Measurements from ENCODE around the gene TSKU. TPM values are rescaled to one million over a fixed set of nuclear protein-coding genes. Genes with fewer than 3 reads are reported as not detected.

TSKU gene
- total RNA-seq, 2 donors from 2014 or later: 39.6 to 41.3 TPM

DNA sequence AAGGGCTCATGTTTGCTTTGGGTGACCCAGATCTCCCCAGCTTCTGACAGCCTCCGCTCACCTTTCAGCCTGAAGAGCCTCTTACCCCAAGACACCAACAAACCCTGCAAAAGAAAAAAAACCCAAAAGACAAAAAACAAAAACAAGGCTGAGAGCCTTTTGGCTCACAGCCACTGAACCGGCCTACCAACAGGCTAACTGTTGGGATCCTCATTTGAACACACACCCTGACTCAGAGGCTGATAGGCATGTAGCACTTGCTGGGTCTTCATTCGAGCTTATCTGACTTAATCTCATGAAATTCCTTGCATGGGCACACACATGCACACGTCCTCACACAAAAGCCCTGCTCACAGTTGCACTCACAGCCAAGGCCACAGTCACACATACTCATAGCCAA is 22.9 kb upstream of the TSKU start:
- H3K9me3 ChIP-seq: no peaks in the 10 kb centered on the region

GRCh38 chr11:76761718-76762355 is 21.3 kb upstream of the TSKU start:
- H3K4me1 ChIP-seq: no peaks in the 10 kb centered on the region
- no peak for DNase-seq
- no peaks in the 10 kb centered on the region for H3K27me3 ChIP-seq
- no peak overlapping the region for H3K4me3 ChIP-seq
- intact Hi-C loops (cut with DNase I): no loop called here
- no peaks in the 10 kb centered on the region for H3K9me3 ChIP-seq
- no peak overlapping the region for H3K27ac ChIP-seq
- no peaks in the 10 kb centered on the region for H3K36me3 ChIP-seq
- no peak overlapping the region for H3K9ac ChIP-seq (ENCODE audit: low read depth in 2 of 2, low read length in 2 of 2)
- no peak for TF ChIP-seq CTCF (IDR thresholded peaks at IDR 0.05)

More for the DNA sequence above, 22.9 kb upstream of the TSKU start:
- H3K4me1 ChIP-seq: peaks cover 4% of the 10 kb centered on the region
- TF ChIP-seq CTCF (IDR thresholded peaks at IDR 0.05): no peak
- H3K9ac ChIP-seq (ENCODE audit: low read depth in 2 of 2, low read length in 2 of 2): no peak overlapping the region
- intact Hi-C loops (cut with DNase I): no loop called here
- H3K36me3 ChIP-seq: no peaks in the 10 kb centered on the region
- DNase-seq: no peak
- H3K4me3 ChIP-seq: no peak overlapping the region
- no peak overlapping the region for H3K27ac ChIP-seq
- no peaks in the 10 kb centered on the region for H3K27me3 ChIP-seq

- Histone ChIP-seq H3K27ac (no peak overlapping the region), H3K9ac (ENCODE audit: low read depth in 2 of 2, low read length in 2 of 2) (no peak overlapping the region), H3K4me1 (no peaks in the 10 kb centered on the region), H3K36me3 (no peaks in the 10 kb centered on the region), H3K4me3 (no peak overlapping the region), H3K9me3 (no peaks in the 10 kb centered on the region), H3K27me3 (no peaks in the 10 kb centered on the region)
- TF ChIP-seq CTCF (IDR thresholded peaks at IDR 0.05): no peak
- DNase-seq: no peak
- intact Hi-C loops (cut with DNase I): no loop called here
These were observed 20.8 kb upstream of the TSKU start for GRCh38 chr11:76762356-76762752.

DNA sequence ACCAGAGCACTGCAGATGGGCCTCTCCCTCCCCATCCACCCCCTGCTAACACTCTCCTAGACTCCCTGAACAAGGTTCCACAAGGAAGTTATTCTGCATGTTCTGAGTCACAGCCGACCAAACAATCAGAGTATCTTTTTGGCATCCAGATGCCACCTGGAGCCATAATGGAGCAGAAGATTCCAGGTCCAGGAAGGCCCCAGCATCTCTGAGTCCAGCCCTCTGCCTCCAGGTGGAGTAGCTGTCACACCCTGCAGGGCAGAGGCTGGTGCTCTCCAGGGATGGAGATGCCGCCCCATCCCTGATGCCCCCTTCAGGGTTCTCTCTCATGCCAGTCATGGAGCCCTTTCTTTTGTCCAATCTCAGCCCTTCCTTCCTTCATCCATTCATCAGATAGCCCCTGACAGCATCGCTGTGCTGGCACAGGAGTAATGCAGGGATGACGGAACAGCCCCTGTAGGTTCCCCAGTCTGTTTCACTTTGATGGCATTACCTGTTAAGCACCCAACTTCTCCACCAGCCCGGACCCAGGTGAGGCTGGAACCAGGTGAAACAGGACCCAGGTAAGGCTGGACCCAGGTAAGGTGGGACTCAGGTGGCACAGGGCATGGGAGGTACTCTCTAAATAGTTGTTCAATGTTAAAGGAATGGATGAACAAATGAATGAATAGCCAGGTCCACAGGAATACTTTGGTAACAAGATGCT is 20.1 kb upstream of the TSKU start:
- Histone ChIP-seq H3K4me1 (peaks cover 6% of the 10 kb centered on the region), H3K9me3 (no peaks in the 10 kb centered on the region), H3K27me3 (no peaks in the 10 kb centered on the region), H3K27ac (no peak overlapping the region), H3K9ac (ENCODE audit: low read depth in 2 of 2, low read length in 2 of 2) (no peak overlapping the region), H3K4me3 (no peak overlapping the region), H3K36me3 (no peaks in the 10 kb centered on the region)
- DNase-seq: no peak
- no peak for TF ChIP-seq CTCF (IDR thresholded peaks at IDR 0.05)
- intact Hi-C loops (cut with DNase I): no loop called here

DNA sequence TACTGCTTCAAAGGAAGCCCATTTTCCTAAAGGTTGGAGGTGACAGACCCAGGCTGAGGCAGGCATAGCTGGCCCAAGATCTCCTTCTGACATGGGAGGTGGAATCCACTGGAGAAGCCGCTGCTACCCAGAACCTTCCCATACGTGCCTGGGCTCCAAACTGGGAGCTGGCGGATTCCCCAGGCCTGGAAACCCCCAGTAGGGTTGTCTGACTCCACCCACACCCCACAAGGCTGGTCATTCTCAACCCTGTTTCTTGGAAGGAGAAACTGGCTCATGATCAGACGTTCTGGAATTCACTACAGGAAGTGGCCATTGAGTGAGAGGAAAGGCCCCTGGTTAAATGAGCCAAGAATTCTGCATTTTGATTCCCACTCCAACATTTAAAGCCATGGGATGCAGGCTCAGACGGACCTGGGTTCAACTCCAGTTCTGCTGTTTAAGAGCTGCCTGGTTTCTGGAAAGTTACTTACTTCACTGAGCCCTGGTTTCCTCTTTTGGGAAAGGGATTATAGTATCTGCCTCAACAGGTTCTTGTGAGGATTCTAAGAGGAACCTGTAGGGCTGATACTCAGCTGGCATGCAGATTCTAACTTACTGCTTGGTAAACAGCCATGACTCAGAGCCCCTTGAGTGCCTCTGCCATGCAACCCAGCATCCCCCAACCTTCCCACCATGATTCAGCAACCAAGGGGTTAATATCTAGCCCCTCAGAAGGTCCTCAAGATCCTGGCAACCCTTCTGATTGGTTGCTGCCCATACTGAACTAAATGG is 19.4 kb upstream of the TSKU start:
- Histone ChIP-seq H3K4me1 (peaks cover 13% of the 10 kb centered on the region), H3K27ac (no peak overlapping the region), H3K9ac (ENCODE audit: low read depth in 2 of 2, low read length in 2 of 2) (no peak overlapping the region), H3K36me3 (no peaks in the 10 kb centered on the region), H3K27me3 (no peaks in the 10 kb centered on the region), H3K9me3 (no peaks in the 10 kb centered on the region), H3K4me3 (no peak overlapping the region)
- intact Hi-C loops (cut with DNase I): no loop called here
- TF ChIP-seq CTCF (IDR thresholded peaks at IDR 0.05): no peak
- no peak for DNase-seq
